ENCODE data around the gene RGS3. TPM values are rescaled to one million over a fixed set of nuclear protein-coding genes. Genes with fewer than 3 reads are reported as not detected.

RGS3 gene
- total and polyA plus RNA-seq, 7 experiments from 2014 or later = 4.9 to 43.4 (median 11.6) TPM

GRCh38 chr9:113596616-113597320, 133.2 kb downstream of the RGS3 start:
- intact Hi-C loops (cut with micrococcal nuclease) = no loop called here
- Histone ChIP-seq H3K9me3 (ENCODE audit: control insufficient read depth in 2 of 3, low read length in 3 of 3) (no peaks in the 10 kb centered on the region), H3K36me3 (ENCODE audit: control insufficient read depth in 2 of 3, insufficient read depth in 3 of 3, low read length in 3 of 3) (peaks cover 0 to 47% (median 0%) of the 10 kb centered on the region in 3 experiments), H3K27me3 (ENCODE audit: control insufficient read depth in 2 of 2, insufficient read depth in 2 of 2, low read length in 2 of 2) (no peaks in the 10 kb centered on the region), H3K4me1 (ENCODE audit: control insufficient read depth in 2 of 2, insufficient read depth in 2 of 2, low read length in 2 of 2) (no peaks in the 10 kb centered on the region), H3K4me3 (ENCODE audit: low read length) (no peak overlapping the region), H3K27ac (ENCODE audit: low read depth, low read length) (no peak overlapping the region)
- POLR2A ChIA-PET = no interaction called here
- DNase-seq = no peak
- H3K27ac Mint-ChIP-seq = no peak overlapping the region
- CTCF ChIA-PET = no interaction called here
- H3K27me3 Mint-ChIP-seq = no peaks in the 10 kb centered on the region
- peaks cover 0 to 18% (median 0%) of the 10 kb centered on the region in 7 donors for H3K4me1 Mint-ChIP-seq
- H3K36me3 Mint-ChIP-seq = peaks cover 2 to 19% (median 7%) of the 10 kb centered on the region in 5 donors
- no peak overlapping the region for H3K4me3 Mint-ChIP-seq
- no peak for ATAC-seq
- no peaks in the 10 kb centered on the region for H3K9me3 Mint-ChIP-seq

- no peaks in the 10 kb centered on the region for H3K9me3 ChIP-seq (ENCODE audit: control insufficient read depth in 2 of 3, low read length in 3 of 3)
- no peak overlapping the region for H3K4me3 ChIP-seq (ENCODE audit: low read length)
- H3K36me3 ChIP-seq (ENCODE audit: control insufficient read depth in 2 of 3, insufficient read depth in 3 of 3, low read length in 3 of 3) = peaks cover 0 to 40% (median 0%) of the 10 kb centered on the region in 3 experiments
- peaks cover 0 to 14% (median 0%) of the 10 kb centered on the region in 7 donors for H3K4me1 Mint-ChIP-seq
- intact Hi-C loops (cut with micrococcal nuclease) = no loop called here
- DNase-seq = no peak
- no peaks in the 10 kb centered on the region for H3K27me3 Mint-ChIP-seq
- CTCF ChIA-PET = interaction anchor here (0.5 kb wide), 1 partner anchor 123 kb away, joined by 3 read pairs; no protein-coding TSS in a partner anchor
- no peaks in the 10 kb centered on the region for H3K9me3 Mint-ChIP-seq
- no peak for ATAC-seq
- no peak overlapping the region for H3K4me3 Mint-ChIP-seq
- no peak overlapping the region for H3K27ac ChIP-seq (ENCODE audit: low read depth, low read length)
- H3K27ac Mint-ChIP-seq = no peak overlapping the region
- peaks cover 2 to 19% (median 7%) of the 10 kb centered on the region in 5 donors for H3K36me3 Mint-ChIP-seq
- H3K4me1 ChIP-seq (ENCODE audit: control insufficient read depth in 2 of 2, insufficient read depth in 2 of 2, low read length in 2 of 2) = no peaks in the 10 kb centered on the region
- POLR2A ChIA-PET = no interaction called here
- H3K27me3 ChIP-seq (ENCODE audit: control insufficient read depth in 2 of 2, insufficient read depth in 2 of 2, low read length in 2 of 2) = no peaks in the 10 kb centered on the region
Measured at GRCh38 chr9:113597390-113598241, 134.1 kb downstream of the RGS3 start.

- DNase-seq (no peak), ATAC-seq (no peak)
- peak overlapping the region in 1 of 9 donors; percentile 25 for H3K27ac Mint-ChIP-seq
- no peaks in the 10 kb centered on the region for H3K27me3 Mint-ChIP-seq
- POLR2A ChIA-PET = no interaction called here
- no peak overlapping the region for H3K4me3 Mint-ChIP-seq
- H3K36me3 Mint-ChIP-seq = peaks cover 2 to 19% (median 7%) of the 10 kb centered on the region in 5 donors
- H3K4me1 Mint-ChIP-seq = peaks cover 0 to 10% (median 0%) of the 10 kb centered on the region in 7 donors
- Histone ChIP-seq H3K27me3 (ENCODE audit: control insufficient read depth in 2 of 2, insufficient read depth in 2 of 2, low read length in 2 of 2) (no peaks in the 10 kb centered on the region), H3K4me3 (ENCODE audit: low read length) (no peak overlapping the region), H3K27ac (ENCODE audit: low read depth, low read length) (no peak overlapping the region), H3K9me3 (ENCODE audit: control insufficient read depth in 2 of 3, low read length in 3 of 3) (no peaks in the 10 kb centered on the region), H3K36me3 (ENCODE audit: control insufficient read depth in 2 of 3, insufficient read depth in 3 of 3, low read length in 3 of 3) (peaks cover 0 to 40% (median 0%) of the 10 kb centered on the region in 3 experiments), H3K4me1 (ENCODE audit: control insufficient read depth in 2 of 2, insufficient read depth in 2 of 2, low read length in 2 of 2) (no peaks in the 10 kb centered on the region)
- intact Hi-C loops (cut with micrococcal nuclease) = no loop called here
- no peaks in the 10 kb centered on the region for H3K9me3 Mint-ChIP-seq
- CTCF ChIA-PET = interaction anchor here (0.5 kb wide), 1 partner anchor 123 kb away, joined by 3 read pairs; no protein-coding TSS in a partner anchor
Measured at GRCh38 chr9:113598451-113598850, 134.9 kb downstream of the RGS3 start.

- ChIA-PET CTCF (no interaction called here), POLR2A (no interaction called here)
- Mint-ChIP-seq H3K27me3 (no peaks in the 10 kb centered on the region), H3K4me1 (peaks cover 0 to 6% (median 0%) of the 10 kb centered on the region in 7 donors), H3K36me3 (peaks cover 2 to 19% (median 7%) of the 10 kb centered on the region in 5 donors), H3K4me3 (no peak overlapping the region), H3K27ac (peak overlapping the region in 1 of 9 donors; percentile 27), H3K9me3 (no peaks in the 10 kb centered on the region)
- ATAC-seq (no peak), DNase-seq (no peak)
- intact Hi-C loops (cut with micrococcal nuclease) = no loop called here
- no peak overlapping the region for H3K4me3 ChIP-seq (ENCODE audit: low read length)
- no peaks in the 10 kb centered on the region for H3K4me1 ChIP-seq (ENCODE audit: control insufficient read depth in 2 of 2, insufficient read depth in 2 of 2, low read length in 2 of 2)
- no peaks in the 10 kb centered on the region for H3K9me3 ChIP-seq (ENCODE audit: control insufficient read depth in 2 of 3, low read length in 3 of 3)
- H3K36me3 ChIP-seq (ENCODE audit: control insufficient read depth in 2 of 3, insufficient read depth in 3 of 3, low read length in 3 of 3) = peaks cover 0 to 40% (median 0%) of the 10 kb centered on the region in 3 experiments
- H3K27me3 ChIP-seq (ENCODE audit: control insufficient read depth in 2 of 2, insufficient read depth in 2 of 2, low read length in 2 of 2) = no peaks in the 10 kb centered on the region
- no peak overlapping the region for H3K27ac ChIP-seq (ENCODE audit: low read depth, low read length)
Measured at GRCh38 chr9:113598883-113599282, 135.4 kb downstream of the RGS3 start.

- Mint-ChIP-seq H3K9me3 (no peaks in the 10 kb centered on the region), H3K27ac (peak overlapping the region in 1 of 9 donors; percentile 46), H3K4me1 (peaks cover 0 to 6% (median 0%) of the 10 kb centered on the region in 7 donors), H3K4me3 (no peak overlapping the region), H3K27me3 (no peaks in the 10 kb centered on the region), H3K36me3 (peaks cover 2 to 19% (median 7%) of the 10 kb centered on the region in 5 donors)
- peaks cover 0 to 35% (median 0%) of the 10 kb centered on the region in 3 experiments for H3K36me3 ChIP-seq (ENCODE audit: control insufficient read depth in 2 of 3, insufficient read depth in 3 of 3, low read length in 3 of 3)
- ATAC-seq = no peak
- H3K4me3 ChIP-seq (ENCODE audit: low read length) = no peak overlapping the region
- DNase-seq = no peak
- CTCF ChIA-PET = interaction anchor here (1.5 kb wide), 1 partner anchor 58 kb away, joined by 5 read pairs; no protein-coding TSS in a partner anchor
- H3K4me1 ChIP-seq (ENCODE audit: control insufficient read depth in 2 of 2, insufficient read depth in 2 of 2, low read length in 2 of 2) = no peaks in the 10 kb centered on the region
- no peak overlapping the region for H3K27ac ChIP-seq (ENCODE audit: low read depth, low read length)
- intact Hi-C loops (cut with micrococcal nuclease) = no loop called here
- POLR2A ChIA-PET = no interaction called here
- no peaks in the 10 kb centered on the region for H3K9me3 ChIP-seq (ENCODE audit: control insufficient read depth in 2 of 3, low read length in 3 of 3)
- no peaks in the 10 kb centered on the region for H3K27me3 ChIP-seq (ENCODE audit: control insufficient read depth in 2 of 2, insufficient read depth in 2 of 2, low read length in 2 of 2)
Measured at GRCh38 chr9:113599646-113600022, 136.1 kb downstream of the RGS3 start.

- intact Hi-C loops (cut with micrococcal nuclease) = no loop called here
- CTCF ChIA-PET = interaction anchor here (1.5 kb wide), 1 partner anchor 58 kb away, joined by 5 read pairs; no protein-coding TSS in a partner anchor
- Mint-ChIP-seq H3K27ac (peak overlapping the region in 1 of 9 donors; percentile 29), H3K4me3 (no peak overlapping the region), H3K36me3 (peaks cover 2 to 15% (median 7%) of the 10 kb centered on the region in 5 donors), H3K4me1 (peaks cover 0 to 6% (median 0%) of the 10 kb centered on the region in 7 donors), H3K27me3 (no peaks in the 10 kb centered on the region), H3K9me3 (no peaks in the 10 kb centered on the region)
- no peaks in the 10 kb centered on the region for H3K4me1 ChIP-seq (ENCODE audit: control insufficient read depth in 2 of 2, insufficient read depth in 2 of 2, low read length in 2 of 2)
- H3K4me3 ChIP-seq (ENCODE audit: low read length) = no peak overlapping the region
- POLR2A ChIA-PET = no interaction called here
- peaks cover 0 to 29% (median 0%) of the 10 kb centered on the region in 3 experiments for H3K36me3 ChIP-seq (ENCODE audit: control insufficient read depth in 2 of 3, insufficient read depth in 3 of 3, low read length in 3 of 3)
- H3K27me3 ChIP-seq (ENCODE audit: control insufficient read depth in 2 of 2, insufficient read depth in 2 of 2, low read length in 2 of 2) = no peaks in the 10 kb centered on the region
- no peak for ATAC-seq
- no peak for DNase-seq
- no peaks in the 10 kb centered on the region for H3K9me3 ChIP-seq (ENCODE audit: control insufficient read depth in 2 of 3, low read length in 3 of 3)
- no peak overlapping the region for H3K27ac ChIP-seq (ENCODE audit: low read depth, low read length)
Measured at GRCh38 chr9:113600023-113600823, 136.7 kb downstream of the RGS3 start.
